Caco-2 (cell line): ENCODE data around the gene HDGF. TPM values are rescaled to one million over a fixed set of nuclear protein-coding genes. Genes with fewer than 3 reads are reported as not detected.

ENCODE experiments used
- BruUV-seq: library from RNA; stranded (reverse); fragments of 400-500 nt; replicated peaks from 2 replicates; lab custom pipeline; 2021; lab: Mats Ljungman, UMichigan
- CTCF ChIA-PET: fragments of 300-600 bp; sonication (Branson Sonifier 250); formaldehyde crosslinking; loops from one replicate; lab custom pipeline; 2022; ENCODE audit warnings: antibody characterized with exemption; lab: Charles Lee
- POLR2A ChIA-PET: fragments of 300-600 bp; sonication (Branson Sonifier 250); formaldehyde crosslinking; loops from one replicate; lab custom pipeline; 2022; ENCODE audit warnings: antibody characterized with exemption; lab: Charles Lee
- DNase-seq, 2 experiments: peaks; one replicate each; pipeline versions ENCODE4 v3.0.0 to v3.0.0-alpha.2; 2020 to 2022
- H3K27me3 ChIP-seq: replicated peaks from 2 replicates; pipeline ENCODE4 v1.6.0; 2011; ENCODE audit warnings: low read length; ENCODE audit not compliant: control insufficient read depth, insufficient read depth
- H3K36me3 ChIP-seq: 2 replicates; pipeline ENCODE4 v1.5.1; 2011; ENCODE audit warnings: low read length; ENCODE audit not compliant: control insufficient read depth, insufficient read depth
- H3K4me1 ChIP-seq: fragments of 250-450 bp; sonication (Bioruptor Pico); 2 replicates; pipeline ENCODE4 v1.5.1; 2020; ENCODE audit warnings: mild to moderate bottlenecking
- H3K4me3 ChIP-seq: 2 replicates; pipeline ENCODE4 v1.5.1; 2011; ENCODE audit warnings: low read depth, mild to moderate bottlenecking, control low read depth, low read length
- H3K9me3 ChIP-seq: fragments of 250-450 bp; sonication (Bioruptor Pico); 2 replicates; pipeline ENCODE4 v1.5.1; 2020; ENCODE audit warnings: mild to moderate bottlenecking, moderate library complexity
- H3K27ac Mint-ChIP-seq: one replicate; pipeline ENCODE4 v1.8.0; 2022; ENCODE audit warnings: mixed read lengths; ENCODE audit not compliant: unreplicated experiment
- H3K27me3 Mint-ChIP-seq: one replicate; pipeline ENCODE4 v1.8.0; 2022; ENCODE audit warnings: mixed read lengths; ENCODE audit not compliant: insufficient read depth, unreplicated experiment
- H3K36me3 Mint-ChIP-seq: one replicate; pipeline ENCODE4 v1.8.0; 2022; ENCODE audit warnings: mild to moderate bottlenecking, mixed read lengths; ENCODE audit not compliant: insufficient read depth, unreplicated experiment
- H3K4me1 Mint-ChIP-seq: one replicate; pipeline ENCODE4 v1.8.0; 2022; ENCODE audit warnings: low read depth, mixed read lengths; ENCODE audit not compliant: unreplicated experiment
- H3K4me3 Mint-ChIP-seq: one replicate; pipeline ENCODE4 v1.8.0; 2022; ENCODE audit warnings: mild to moderate bottlenecking, moderate library complexity, mixed read lengths; ENCODE audit not compliant: unreplicated experiment
- H3K9me3 Mint-ChIP-seq: one replicate; pipeline ENCODE4 v1.8.0; 2022; ENCODE audit warnings: mixed read lengths; ENCODE audit not compliant: unreplicated experiment
- intact Hi-C: fragments of 100-400 bp; cut with micrococcal nuclease; formaldehyde crosslinking; loops from one replicate; pipeline ENCODE4 v1.10.0; 2022; ENCODE audit not compliant: unreplicated experiment
- total RNA-seq: library from RNA; stranded (reverse); gene quantifications from 2 replicates; pipeline ENCODE4 v1.2.3, GENCODE V29; 2022
- TF ChIP-seq, protein P1 (sequence below), 2 experiments: fragments of 200-600 bp in 1 of 2; IDR thresholded peaks; 1 replicate in 1 of 2; 2 replicates in 1 of 2; pipeline versions ENCODE4 v1.5.1 to v1.8.0; 2011 to 2022; ENCODE audit warnings: antibody characterized with exemption in 1 of 2, control low read depth in 1 of 2, inconsistent platforms in 1 of 2, low read depth in 1 of 2, low read length in 1 of 2, mild to moderate bottlenecking in 1 of 2, moderate library complexity in 1 of 2; ENCODE audit not compliant: insufficient read depth in 1 of 2, severe bottlenecking in 1 of 2, unreplicated experiment in 1 of 2

The HDGF gene
- total RNA-seq, 1 experiment from 2014 or later = 414 TPM

DNA sequence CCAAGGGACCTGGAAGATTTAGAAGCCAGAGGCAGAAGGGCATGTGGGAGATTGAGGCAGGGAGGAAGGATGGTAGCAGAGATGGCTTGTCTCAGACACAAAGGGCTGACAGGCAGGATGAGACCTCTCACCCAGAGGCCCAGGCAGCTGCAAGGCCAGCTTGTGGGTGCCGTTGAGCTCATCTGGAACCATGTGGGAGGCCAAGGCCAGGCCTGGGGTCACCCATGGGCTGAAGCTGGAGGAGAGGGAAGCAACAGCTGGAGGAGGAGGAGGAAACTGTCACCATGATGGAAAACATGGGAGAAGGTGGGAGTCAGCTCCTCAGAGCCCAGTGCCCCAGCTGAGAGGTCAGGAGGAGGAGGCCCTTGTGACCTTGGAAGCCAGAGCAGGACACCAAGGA lies 52.5 kb downstream of the HDGF start:
- H3K9me3 ChIP-seq = no peaks in the 10 kb centered on the region
- intact Hi-C loops = no loop called here
- DNase-seq = no peak
- peaks cover 6% of the 10 kb centered on the region for H3K4me1 ChIP-seq
- peaks cover 1% of the 10 kb centered on the region for H3K36me3 ChIP-seq
- Mint-ChIP-seq H3K27me3 (no peaks in the 10 kb centered on the region), H3K36me3 (peaks cover 8% of the 10 kb centered on the region), H3K4me1 (peaks cover 2% of the 10 kb centered on the region), H3K27ac (no peak overlapping the region), H3K4me3 (no peak overlapping the region), H3K9me3 (no peaks in the 10 kb centered on the region)
- no TSS peak for BruUV-seq
- ChIA-PET POLR2A (no interaction called here), CTCF (interaction anchor here (1.6 kb wide), 1 partner anchor 9 kb away, joined by 7 read pairs; no protein-coding TSS in a partner anchor)
- TF ChIP-seq, protein P1, sequence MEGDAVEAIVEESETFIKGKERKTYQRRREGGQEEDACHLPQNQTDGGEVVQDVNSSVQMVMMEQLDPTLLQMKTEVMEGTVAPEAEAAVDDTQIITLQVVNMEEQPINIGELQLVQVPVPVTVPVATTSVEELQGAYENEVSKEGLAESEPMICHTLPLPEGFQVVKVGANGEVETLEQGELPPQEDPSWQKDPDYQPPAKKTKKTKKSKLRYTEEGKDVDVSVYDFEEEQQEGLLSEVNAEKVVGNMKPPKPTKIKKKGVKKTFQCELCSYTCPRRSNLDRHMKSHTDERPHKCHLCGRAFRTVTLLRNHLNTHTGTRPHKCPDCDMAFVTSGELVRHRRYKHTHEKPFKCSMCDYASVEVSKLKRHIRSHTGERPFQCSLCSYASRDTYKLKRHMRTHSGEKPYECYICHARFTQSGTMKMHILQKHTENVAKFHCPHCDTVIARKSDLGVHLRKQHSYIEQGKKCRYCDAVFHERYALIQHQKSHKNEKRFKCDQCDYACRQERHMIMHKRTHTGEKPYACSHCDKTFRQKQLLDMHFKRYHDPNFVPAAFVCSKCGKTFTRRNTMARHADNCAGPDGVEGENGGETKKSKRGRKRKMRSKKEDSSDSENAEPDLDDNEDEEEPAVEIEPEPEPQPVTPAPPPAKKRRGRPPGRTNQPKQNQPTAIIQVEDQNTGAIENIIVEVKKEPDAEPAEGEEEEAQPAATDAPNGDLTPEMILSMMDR (IDR thresholded peaks at IDR 0.05; ENCODE audit: insufficient read depth in 1 of 2, low read depth in 1 of 2, low read length in 1 of 2, severe bottlenecking in 1 of 2, unreplicated experiment in 1 of 2) = no peak
- H3K27me3 ChIP-seq = no peaks in the 10 kb centered on the region
- no peak overlapping the region for H3K4me3 ChIP-seq

DNA sequence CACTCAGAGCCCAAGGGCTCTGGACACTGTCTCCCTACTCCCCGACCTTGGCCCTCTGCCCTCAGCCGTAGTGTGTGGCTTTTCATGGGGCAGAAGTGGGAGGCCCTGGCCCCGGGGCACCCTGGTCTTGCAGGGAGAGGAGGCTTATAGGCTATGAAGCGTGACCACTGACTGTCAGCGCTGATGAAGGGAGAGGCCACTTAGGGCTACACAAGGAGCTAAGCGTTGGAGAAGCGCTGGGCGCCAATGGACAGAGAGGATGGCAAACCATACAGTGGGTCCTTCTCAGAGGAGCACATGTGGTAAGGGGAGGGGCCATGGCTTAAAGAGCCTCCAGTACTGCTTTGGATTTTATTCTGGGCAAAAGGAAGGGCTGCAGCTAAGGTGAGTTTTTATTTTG lies 54.0 kb downstream of the HDGF start:
- TF ChIP-seq, protein P1 (IDR thresholded peaks at IDR 0.05; ENCODE audit: insufficient read depth in 1 of 2, low read depth in 1 of 2, low read length in 1 of 2, severe bottlenecking in 1 of 2, unreplicated experiment in 1 of 2) = no peak
- no peaks in the 10 kb centered on the region for H3K9me3 ChIP-seq
- Mint-ChIP-seq H3K27ac (no peak overlapping the region), H3K36me3 (peaks cover 8% of the 10 kb centered on the region), H3K4me3 (no peak overlapping the region), H3K4me1 (peaks cover 10% of the 10 kb centered on the region), H3K9me3 (no peaks in the 10 kb centered on the region), H3K27me3 (no peaks in the 10 kb centered on the region)
- H3K4me1 ChIP-seq = peaks cover 21% of the 10 kb centered on the region
- ChIA-PET CTCF (interaction anchor here (0.5 kb wide), 2 partner anchors 9 to 23 kb away, joined by 3 read pairs; no protein-coding TSS in a partner anchor), POLR2A (no interaction called here)
- no peak overlapping the region for H3K4me3 ChIP-seq
- H3K36me3 ChIP-seq = peaks cover 1% of the 10 kb centered on the region
- no peaks in the 10 kb centered on the region for H3K27me3 ChIP-seq
- DNase-seq = no peak
- no TSS peak for BruUV-seq
- intact Hi-C loops = no loop called here

DNA sequence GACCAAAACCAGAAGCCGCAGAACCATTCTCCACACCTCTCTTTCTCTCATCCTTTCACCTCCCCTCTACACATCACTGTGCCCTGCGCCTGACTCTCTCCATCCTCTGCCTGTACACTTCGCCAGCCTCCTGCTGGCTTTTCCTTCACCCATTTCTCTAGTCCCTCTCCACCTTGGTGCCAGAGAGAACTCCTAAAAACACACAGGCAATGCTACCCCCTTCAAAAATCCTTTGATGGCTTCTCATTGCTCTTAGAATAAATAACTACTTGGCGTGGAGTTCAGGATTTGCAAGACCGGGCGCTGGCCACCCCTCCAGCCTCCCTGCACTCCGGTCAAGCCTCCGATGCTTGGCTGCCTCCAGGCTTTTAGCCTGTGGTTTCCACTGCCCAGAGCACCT lies 54.7 kb downstream of the HDGF start:
- intact Hi-C loops = no loop called here
- no peaks in the 10 kb centered on the region for H3K9me3 ChIP-seq
- TF ChIP-seq, protein P1 (IDR thresholded peaks at IDR 0.05; ENCODE audit: insufficient read depth in 1 of 2, low read depth in 1 of 2, low read length in 1 of 2, severe bottlenecking in 1 of 2, unreplicated experiment in 1 of 2) = no peak
- Mint-ChIP-seq H3K27ac (no peak overlapping the region), H3K9me3 (no peaks in the 10 kb centered on the region), H3K4me3 (no peak overlapping the region), H3K27me3 (no peaks in the 10 kb centered on the region), H3K4me1 (peaks cover 15% of the 10 kb centered on the region), H3K36me3 (peaks cover 8% of the 10 kb centered on the region)
- peaks cover 1% of the 10 kb centered on the region for H3K36me3 ChIP-seq
- BruUV-seq = no TSS peak
- ChIA-PET CTCF (no interaction called here), POLR2A (no interaction called here)
- no peak for DNase-seq
- H3K4me1 ChIP-seq = peaks cover 28% of the 10 kb centered on the region
- H3K27me3 ChIP-seq = no peaks in the 10 kb centered on the region
- no peak overlapping the region for H3K4me3 ChIP-seq
